Hepatocyte (in vitro differentiated cells): ENCODE results near the gene TBC1D8. TPM values are rescaled to one million over a fixed set of nuclear protein-coding genes. Genes with fewer than 3 reads are reported as not detected.

Source experiments
- DNase-seq: peaks from one replicate; pipeline ENCODE4 v3.0.0-alpha.2; 2016; ENCODE audit warnings: low spot score
- H2AFZ ChIP-seq: fragments of 200-600 bp; sonication (generic); 2 replicates; pipeline ENCODE4 v1.6.0; 2016; ENCODE audit warnings: antibody characterized with exemption, mild to moderate bottlenecking
- H3K27ac ChIP-seq: fragments of 200-600 bp; sonication (generic); 2 replicates; pipeline ENCODE4 v1.5.1; 2016; ENCODE audit warnings: mild to moderate bottlenecking
- H3K27me3 ChIP-seq: fragments of 200-600 bp; sonication (generic); 2 replicates; pipeline ENCODE4 v1.6.1; 2016
- H3K36me3 ChIP-seq: fragments of 200-600 bp; sonication (generic); replicated peaks from 2 replicates; pipeline ENCODE4 v1.5.1; 2016; ENCODE audit warnings: low read depth; ENCODE audit not compliant: insufficient read depth
- H3K4me1 ChIP-seq: fragments of 200-600 bp; sonication (generic); 2 replicates; pipeline ENCODE4 v1.5.1; 2016; ENCODE audit warnings: mild to moderate bottlenecking, moderate library complexity; ENCODE audit not compliant: insufficient read depth
- H3K4me2 ChIP-seq: fragments of 200-600 bp; sonication (generic); 2 replicates; pipeline ENCODE4 v1.6.0; 2016
- H3K4me3 ChIP-seq: fragments of 200-600 bp; sonication (generic); 2 replicates; pipeline ENCODE4 v1.5.1; 2016; ENCODE audit warnings: mild to moderate bottlenecking
- H3K79me2 ChIP-seq: fragments of 200-600 bp; sonication (generic); 2 replicates; pipeline ENCODE4 v1.6.0; 2017; ENCODE audit warnings: mild to moderate bottlenecking
- H3K9me2 ChIP-seq: fragments of 200-600 bp; sonication (generic); replicated peaks from 2 replicates; pipeline ENCODE4 v1.6.0; 2017; ENCODE audit warnings: mild to moderate bottlenecking; ENCODE audit not compliant: insufficient read depth
- H3K9me3 ChIP-seq: fragments of 200-600 bp; sonication (generic); 2 replicates; pipeline ENCODE4 v1.5.1; 2016; ENCODE audit warnings: low read depth, mild to moderate bottlenecking
- H4K20me1 ChIP-seq: fragments of 200-600 bp; sonication (generic); 2 replicates; pipeline ENCODE4 v1.6.0; 2016; ENCODE audit warnings: mild to moderate bottlenecking; ENCODE audit not compliant: insufficient read depth, poor library complexity, severe bottlenecking
- EZH2 ChIP-seq: fragments of 200-600 bp; sonication (generic); IDR thresholded peaks from 2 replicates; pipeline ENCODE4 v1.6.1; 2016; ENCODE audit warnings: antibody characterized with exemption, mild to moderate bottlenecking, borderline replicate concordance
- EZH2phosphoT487 ChIP-seq: fragments of 200-600 bp; sonication (generic); IDR thresholded peaks from one replicate; pipeline ENCODE4 v1.6.1; 2018; ENCODE audit warnings: antibody characterized with exemption, mild to moderate bottlenecking, low read depth, moderate library complexity; ENCODE audit not compliant: unreplicated experiment, severe bottlenecking
- WGBS: methylation state at CpG from one replicate; pipeline ENCODE4 v1.1.6; 2016; ENCODE audit warnings: low lambda C conversion rate; ENCODE audit errors: missing lambda C conversion rate; 5-methylcytosine and 5-hydroxymethylcytosine counted together
- polyA plus RNA-seq: library from polyadenylated mRNA; unstranded; fragments of >200 nt; fragmentation: Nextera tagmentation; extraction: Ambion mirVana; gene quantifications from 2 replicates; pipeline ENCODE4 v1.2.1, GENCODE V29; 2016
- total RNA-seq: library from RNA; depleted of rRNA; stranded (reverse); fragments of >200 nt; gene quantifications from 2 replicates; pipeline ENCODE4 v1.2.3, GENCODE V29; 2014
- TF ChIP-seq, protein P1 (sequence below): fragments of 200-600 bp; sonication (generic); IDR thresholded peaks from 2 replicates; pipeline ENCODE4 v1.5.1; 2016; ENCODE audit warnings: antibody characterized with exemption, mild to moderate bottlenecking; ENCODE audit not compliant: poor library complexity

Gene TBC1D8
- total and polyA plus RNA-seq, 2 experiments from 2014 or later = 10.1 to 15.8 TPM

DNA sequence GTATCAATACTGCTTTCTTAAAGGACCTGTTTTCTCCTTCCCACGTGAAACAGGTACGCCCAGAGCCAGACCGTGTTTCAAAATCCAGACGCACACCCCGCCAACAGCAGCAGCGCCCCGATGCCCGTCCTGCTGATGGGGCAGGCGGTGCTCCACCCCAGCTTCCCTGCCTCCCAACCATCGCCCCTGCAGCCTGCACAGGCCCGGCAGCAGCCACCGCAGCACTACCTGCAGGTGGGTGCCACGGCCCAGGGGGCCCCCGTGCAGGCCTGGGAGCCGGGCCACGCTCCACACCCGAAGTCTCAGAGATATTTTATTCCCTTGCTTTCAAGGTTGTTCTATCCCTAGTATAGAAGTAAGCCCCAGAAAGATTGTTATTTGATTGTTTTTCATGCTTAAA, 157.9 kb downstream of the TBC1D8 start:
- no peak for DNase-seq
- Histone ChIP-seq H3K79me2 (no peaks in the 10 kb centered on the region), H4K20me1 (no peaks in the 10 kb centered on the region), H3K9me2 (no peaks in the 10 kb centered on the region), H3K4me2 (no peak overlapping the region), H3K4me3 (no peak overlapping the region), H3K4me1 (no peaks in the 10 kb centered on the region), H3K27ac (no peak overlapping the region), H3K36me3 (no peaks in the 10 kb centered on the region), H2AFZ (no peak overlapping the region), H3K27me3 (no peaks in the 10 kb centered on the region), H3K9me3 (no peaks in the 10 kb centered on the region)
- WGBS = 97% methylated on average over 17 of the region's 17 CpGs
- TF ChIP-seq, protein P1, sequence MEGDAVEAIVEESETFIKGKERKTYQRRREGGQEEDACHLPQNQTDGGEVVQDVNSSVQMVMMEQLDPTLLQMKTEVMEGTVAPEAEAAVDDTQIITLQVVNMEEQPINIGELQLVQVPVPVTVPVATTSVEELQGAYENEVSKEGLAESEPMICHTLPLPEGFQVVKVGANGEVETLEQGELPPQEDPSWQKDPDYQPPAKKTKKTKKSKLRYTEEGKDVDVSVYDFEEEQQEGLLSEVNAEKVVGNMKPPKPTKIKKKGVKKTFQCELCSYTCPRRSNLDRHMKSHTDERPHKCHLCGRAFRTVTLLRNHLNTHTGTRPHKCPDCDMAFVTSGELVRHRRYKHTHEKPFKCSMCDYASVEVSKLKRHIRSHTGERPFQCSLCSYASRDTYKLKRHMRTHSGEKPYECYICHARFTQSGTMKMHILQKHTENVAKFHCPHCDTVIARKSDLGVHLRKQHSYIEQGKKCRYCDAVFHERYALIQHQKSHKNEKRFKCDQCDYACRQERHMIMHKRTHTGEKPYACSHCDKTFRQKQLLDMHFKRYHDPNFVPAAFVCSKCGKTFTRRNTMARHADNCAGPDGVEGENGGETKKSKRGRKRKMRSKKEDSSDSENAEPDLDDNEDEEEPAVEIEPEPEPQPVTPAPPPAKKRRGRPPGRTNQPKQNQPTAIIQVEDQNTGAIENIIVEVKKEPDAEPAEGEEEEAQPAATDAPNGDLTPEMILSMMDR = no peak

DNA sequence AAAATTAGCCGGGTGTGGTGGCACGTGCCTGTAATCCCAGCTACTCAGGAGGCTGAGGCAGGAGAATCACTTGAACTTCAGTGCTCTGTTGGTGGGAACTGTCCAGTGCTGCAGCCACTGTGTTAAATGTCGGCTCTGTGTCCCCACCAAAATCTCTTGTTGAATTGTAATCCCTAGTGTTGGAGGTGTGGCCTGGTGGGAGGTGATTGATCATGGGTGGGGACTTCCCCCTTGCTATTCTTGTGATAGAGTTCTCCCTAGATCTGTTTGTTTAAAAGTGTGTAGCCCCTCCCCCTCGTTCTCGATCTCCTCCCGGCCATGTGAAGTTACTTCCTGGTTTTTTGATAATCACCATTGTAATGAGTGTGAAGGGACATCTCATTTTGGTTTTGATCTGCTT, 158.9 kb downstream of the TBC1D8 start:
- no peak overlapping the region for H3K27ac ChIP-seq
- no peaks in the 10 kb centered on the region for H4K20me1 ChIP-seq
- 91% methylated on average over 6 of the region's 6 CpGs for WGBS
- no peaks in the 10 kb centered on the region for H3K4me1 ChIP-seq
- H3K4me3 ChIP-seq = no peak overlapping the region
- TF ChIP-seq EZH2 = no peak
- TF ChIP-seq, protein P1 = no peak
- no peak for TF ChIP-seq EZH2phosphoT487
- H3K4me2 ChIP-seq = no peak overlapping the region
- no peaks in the 10 kb centered on the region for H3K79me2 ChIP-seq
- H3K9me2 ChIP-seq = no peaks in the 10 kb centered on the region
- no peak overlapping the region for H2AFZ ChIP-seq
- H3K27me3 ChIP-seq = no peaks in the 10 kb centered on the region
- H3K9me3 ChIP-seq = no peaks in the 10 kb centered on the region
- no peak for DNase-seq
- H3K36me3 ChIP-seq = no peaks in the 10 kb centered on the region

DNA sequence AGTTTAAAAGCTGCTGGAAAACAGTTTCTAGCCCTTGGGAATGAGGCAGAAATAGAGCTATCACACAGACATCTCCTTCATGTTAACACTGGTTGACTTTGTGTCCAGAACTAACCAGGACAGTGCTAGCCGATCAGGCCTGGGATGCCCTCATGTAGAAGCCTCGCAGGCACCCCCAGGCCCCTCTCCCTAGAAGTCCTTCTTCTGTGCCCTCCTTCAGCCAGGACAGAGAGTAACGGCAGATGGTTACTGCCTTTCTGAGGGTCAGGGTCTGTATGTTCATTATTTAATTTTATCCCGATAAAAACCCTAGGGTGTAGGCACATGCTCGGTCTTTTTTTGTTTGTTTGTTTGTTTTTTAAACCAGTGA, 159.8 kb downstream of the TBC1D8 start:
- Histone ChIP-seq H3K4me3 (no peak overlapping the region), H3K9me2 (no peaks in the 10 kb centered on the region), H2AFZ (no peak overlapping the region), H3K79me2 (no peaks in the 10 kb centered on the region), H4K20me1 (no peaks in the 10 kb centered on the region), H3K4me2 (no peak overlapping the region), H3K27me3 (no peaks in the 10 kb centered on the region), H3K4me1 (no peaks in the 10 kb centered on the region), H3K27ac (no peak overlapping the region), H3K9me3 (no peaks in the 10 kb centered on the region), H3K36me3 (no peaks in the 10 kb centered on the region)
- no peak for DNase-seq
- 88% methylated on average over 5 of the region's 5 CpGs for WGBS
- no peak for TF ChIP-seq EZH2
- TF ChIP-seq, protein P1 = no peak
- no peak for TF ChIP-seq EZH2phosphoT487

DNA sequence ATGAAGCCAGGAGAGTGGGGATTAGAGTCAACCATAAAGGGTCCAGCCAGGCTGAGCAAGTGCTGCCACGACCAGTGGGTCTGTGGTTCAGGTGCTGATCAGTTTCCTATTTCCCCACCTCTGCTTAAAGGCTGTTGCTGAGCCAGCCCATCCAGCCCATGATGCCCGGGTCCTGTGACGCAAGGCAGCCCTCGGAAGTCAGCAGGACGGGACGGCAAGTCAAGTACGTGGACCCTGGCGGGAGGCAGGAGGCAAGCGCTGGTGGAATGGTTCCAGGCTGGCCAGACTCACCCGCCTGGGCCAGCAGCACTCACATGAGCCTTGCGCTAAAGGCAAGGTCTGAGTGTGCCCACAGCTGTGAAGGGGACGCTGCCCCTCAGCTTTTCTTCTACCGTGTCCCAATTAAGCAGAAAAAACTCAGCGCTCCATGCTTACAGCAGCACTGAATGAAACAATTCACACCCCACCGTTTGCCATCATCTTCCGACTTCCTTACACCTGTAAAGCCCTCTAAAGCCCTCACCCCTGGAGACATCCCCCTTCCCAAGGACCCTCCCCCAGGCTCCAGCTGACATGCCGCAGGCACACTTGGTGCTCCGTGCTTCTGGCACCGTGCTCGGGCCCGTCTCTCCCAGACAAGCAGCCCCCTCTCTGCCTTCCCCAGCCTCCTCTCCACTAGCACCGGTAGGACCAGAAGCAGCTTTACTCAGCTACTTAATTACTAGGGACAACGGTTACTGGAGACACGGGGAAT, 160.4 kb downstream of the TBC1D8 start:
- H3K4me3 ChIP-seq = no peak overlapping the region
- no peaks in the 10 kb centered on the region for H3K9me3 ChIP-seq
- no peak for DNase-seq
- H3K36me3 ChIP-seq = no peaks in the 10 kb centered on the region
- H2AFZ ChIP-seq = no peak overlapping the region
- no peaks in the 10 kb centered on the region for H3K27me3 ChIP-seq
- H3K4me1 ChIP-seq = no peaks in the 10 kb centered on the region
- no peaks in the 10 kb centered on the region for H4K20me1 ChIP-seq
- H3K27ac ChIP-seq = no peak overlapping the region
- no peaks in the 10 kb centered on the region for H3K79me2 ChIP-seq
- 82% methylated on average over 22 of the region's 24 CpGs for WGBS
- TF ChIP-seq, protein P1 = no peak
- no peak for TF ChIP-seq EZH2
- TF ChIP-seq EZH2phosphoT487 = no peak
- no peaks in the 10 kb centered on the region for H3K9me2 ChIP-seq
- no peak overlapping the region for H3K4me2 ChIP-seq
